ENCODE measurements around the gene ROR1. TPM values are rescaled to one million over a fixed set of nuclear protein-coding genes. Genes with fewer than 3 reads are reported as not detected.

The ROR1 gene
- polyA plus RNA-seq, 1 of the 3 experiments (the other 2 are of a cell fraction), result 4.0 TPM

DNA sequence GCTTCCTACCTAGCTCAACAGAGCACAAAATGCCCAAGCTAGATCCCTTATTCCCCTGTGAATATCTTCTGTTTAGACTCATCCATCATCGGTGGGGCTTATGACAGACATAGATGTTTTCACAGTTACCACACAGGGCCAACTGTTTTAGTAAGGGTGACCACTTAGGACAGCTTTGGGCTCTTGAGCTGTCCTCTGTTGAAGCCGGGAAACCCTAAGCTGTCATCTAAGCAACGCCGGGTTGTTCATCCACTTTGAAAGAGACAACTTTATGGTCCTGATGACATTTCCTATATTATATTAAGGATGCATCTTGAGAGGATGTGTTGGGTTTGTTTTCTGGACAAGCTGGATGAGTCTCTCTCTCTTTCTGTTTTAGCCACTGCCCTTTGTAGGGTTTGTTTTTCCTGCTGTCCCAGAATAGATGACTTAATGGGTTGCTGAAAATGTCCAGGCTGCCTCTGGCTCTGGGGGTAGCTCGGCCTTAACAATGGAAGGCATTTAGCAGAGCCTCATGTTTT, 319.1 kb downstream of the ROR1 start (continued):
- TF ChIP-seq TCF12 (IDR thresholded peaks at IDR 0.05), result peak; percentile 77
- TF ChIP-seq SIN3A (IDR thresholded peaks at IDR 0.05; ENCODE audit: borderline replicate concordance, low read depth, low read length), result no peak
- no peak for TF ChIP-seq ELF1 (IDR thresholded peaks at IDR 0.05)
- TF ChIP-seq JUND (IDR thresholded peaks at IDR 0.05), result no peak; the same call in 1 of the 2 replicates
- no peak for TF ChIP-seq RCOR1 (IDR thresholded peaks at IDR 0.05; ENCODE audit: low read length)
- TF ChIP-seq FOXJ3 (CRISPR knock-in tag; IDR thresholded peaks at IDR 0.05), result no peak
- TF ChIP-seq, protein P1, sequence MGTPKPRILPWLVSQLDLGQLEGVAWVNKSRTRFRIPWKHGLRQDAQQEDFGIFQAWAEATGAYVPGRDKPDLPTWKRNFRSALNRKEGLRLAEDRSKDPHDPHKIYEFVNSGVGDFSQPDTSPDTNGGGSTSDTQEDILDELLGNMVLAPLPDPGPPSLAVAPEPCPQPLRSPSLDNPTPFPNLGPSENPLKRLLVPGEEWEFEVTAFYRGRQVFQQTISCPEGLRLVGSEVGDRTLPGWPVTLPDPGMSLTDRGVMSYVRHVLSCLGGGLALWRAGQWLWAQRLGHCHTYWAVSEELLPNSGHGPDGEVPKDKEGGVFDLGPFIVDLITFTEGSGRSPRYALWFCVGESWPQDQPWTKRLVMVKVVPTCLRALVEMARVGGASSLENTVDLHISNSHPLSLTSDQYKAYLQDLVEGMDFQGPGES (IDR thresholded peaks at IDR 0.05; ENCODE audit: low read depth, low read length), result no peak
- TF ChIP-seq FOSL2 (IDR thresholded peaks at IDR 0.05; ENCODE audit: borderline replicate concordance, low read depth), result no peak
- no peak for TF ChIP-seq GATA2 (CRISPR knock-in tag; IDR thresholded peaks at IDR 0.05)
- TF ChIP-seq FOXM1 (IDR thresholded peaks at IDR 0.05; ENCODE audit: low read depth), result 0 out of 2 replicates have a peak, but pooled peaks have one; percentile 7
- 0 out of 2 replicates have a peak, but pooled peaks have one; percentile 39 for TF ChIP-seq TEAD4 (IDR thresholded peaks at IDR 0.05; ENCODE audit: borderline replicate concordance, insufficient read depth)

DNA sequence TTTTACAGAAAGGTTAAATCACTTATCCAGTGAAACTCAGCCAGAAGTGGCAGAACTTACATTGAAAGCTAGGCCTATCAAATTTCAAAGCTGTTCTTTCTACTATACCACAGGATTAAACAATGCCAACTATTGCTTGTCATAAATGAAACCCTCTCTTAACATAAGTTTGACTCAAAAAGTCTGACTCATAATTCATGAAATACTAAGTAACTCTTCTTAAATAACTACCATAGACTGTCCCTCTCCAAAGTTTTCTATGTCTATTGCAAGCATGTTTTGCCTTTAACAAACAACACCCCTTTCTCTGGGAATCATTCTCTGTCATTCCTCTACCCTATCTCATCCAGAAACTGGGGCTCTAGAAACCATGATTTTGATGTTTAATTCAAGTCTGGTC, 320.1 kb downstream of the ROR1 start:
- TF ChIP-seq, protein P2, sequence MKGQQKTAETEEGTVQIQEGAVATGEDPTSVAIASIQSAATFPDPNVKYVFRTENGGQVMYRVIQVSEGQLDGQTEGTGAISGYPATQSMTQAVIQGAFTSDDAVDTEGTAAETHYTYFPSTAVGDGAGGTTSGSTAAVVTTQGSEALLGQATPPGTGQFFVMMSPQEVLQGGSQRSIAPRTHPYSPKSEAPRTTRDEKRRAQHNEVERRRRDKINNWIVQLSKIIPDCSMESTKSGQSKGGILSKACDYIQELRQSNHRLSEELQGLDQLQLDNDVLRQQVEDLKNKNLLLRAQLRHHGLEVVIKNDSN (IDR thresholded peaks at IDR 0.05; ENCODE audit: borderline replicate concordance, low read depth), result no peak
- TF ChIP-seq, protein P1 (IDR thresholded peaks at IDR 0.05; ENCODE audit: low read depth, low read length), result no peak
- TF ChIP-seq NFIC (IDR thresholded peaks at IDR 0.05; ENCODE audit: borderline replicate concordance) (peak; percentile 65), EP300 (IDR thresholded peaks at IDR 0.05; ENCODE audit: borderline replicate concordance in 1 of 2, low read depth in 1 of 2, low read length in 1 of 2) (no peak), TCF12 (IDR thresholded peaks at IDR 0.05) (peak; percentile 57; the same call in 1 of the 2 replicates), RCOR1 (IDR thresholded peaks at IDR 0.05; ENCODE audit: low read length) (no peak), SMC3 (IDR thresholded peaks at IDR 0.05; ENCODE audit: low read depth, low read length) (no peak), TEAD4 (IDR thresholded peaks at IDR 0.05; ENCODE audit: borderline replicate concordance, insufficient read depth) (0 out of 2 replicates have a peak, but pooled peaks have one; percentile 30), FOSL2 (IDR thresholded peaks at IDR 0.05; ENCODE audit: borderline replicate concordance, low read depth) (peak; percentile 64), RFX5 (IDR thresholded peaks at IDR 0.05; ENCODE audit: low read length) (no peak), EZH2phosphoT487 (IDR thresholded peaks at IDR 0.05; ENCODE audit: borderline replicate concordance, low read depth) (no peak), JUND (IDR thresholded peaks at IDR 0.05) (peak; percentile 48)
- TF ChIP-seq, protein P3, sequence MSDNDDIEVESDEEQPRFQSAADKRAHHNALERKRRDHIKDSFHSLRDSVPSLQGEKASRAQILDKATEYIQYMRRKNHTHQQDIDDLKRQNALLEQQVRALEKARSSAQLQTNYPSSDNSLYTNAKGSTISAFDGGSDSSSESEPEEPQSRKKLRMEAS (IDR thresholded peaks at IDR 0.05; ENCODE audit: low read depth), result no peak
- TF ChIP-seq, protein P4, sequence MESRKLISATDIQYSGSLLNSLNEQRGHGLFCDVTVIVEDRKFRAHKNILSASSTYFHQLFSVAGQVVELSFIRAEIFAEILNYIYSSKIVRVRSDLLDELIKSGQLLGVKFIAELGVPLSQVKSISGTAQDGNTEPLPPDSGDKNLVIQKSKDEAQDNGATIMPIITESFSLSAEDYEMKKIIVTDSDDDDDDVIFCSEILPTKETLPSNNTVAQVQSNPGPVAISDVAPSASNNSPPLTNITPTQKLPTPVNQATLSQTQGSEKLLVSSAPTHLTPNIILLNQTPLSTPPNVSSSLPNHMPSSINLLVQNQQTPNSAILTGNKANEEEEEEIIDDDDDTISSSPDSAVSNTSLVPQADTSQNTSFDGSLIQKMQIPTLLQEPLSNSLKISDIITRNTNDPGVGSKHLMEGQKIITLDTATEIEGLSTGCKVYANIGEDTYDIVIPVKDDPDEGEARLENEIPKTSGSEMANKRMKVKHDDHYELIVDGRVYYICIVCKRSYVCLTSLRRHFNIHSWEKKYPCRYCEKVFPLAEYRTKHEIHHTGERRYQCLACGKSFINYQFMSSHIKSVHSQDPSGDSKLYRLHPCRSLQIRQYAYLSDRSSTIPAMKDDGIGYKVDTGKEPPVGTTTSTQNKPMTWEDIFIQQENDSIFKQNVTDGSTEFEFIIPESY (IDR thresholded peaks at IDR 0.05; ENCODE audit: borderline replicate concordance, low read depth), result no peak
- TF ChIP-seq, protein P5, sequence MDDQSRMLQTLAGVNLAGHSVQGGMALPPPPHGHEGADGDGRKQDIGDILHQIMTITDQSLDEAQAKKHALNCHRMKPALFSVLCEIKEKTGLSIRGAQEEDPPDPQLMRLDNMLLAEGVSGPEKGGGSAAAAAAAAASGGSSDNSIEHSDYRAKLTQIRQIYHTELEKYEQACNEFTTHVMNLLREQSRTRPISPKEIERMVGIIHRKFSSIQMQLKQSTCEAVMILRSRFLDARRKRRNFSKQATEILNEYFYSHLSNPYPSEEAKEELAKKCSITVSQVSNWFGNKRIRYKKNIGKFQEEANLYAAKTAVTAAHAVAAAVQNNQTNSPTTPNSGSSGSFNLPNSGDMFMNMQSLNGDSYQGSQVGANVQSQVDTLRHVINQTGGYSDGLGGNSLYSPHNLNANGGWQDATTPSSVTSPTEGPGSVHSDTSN (IDR thresholded peaks at IDR 0.05), result peak; percentile 47
- Histone ChIP-seq H2AFZ (ENCODE audit: low read depth) (no peak overlapping the region), H3K36me3 (replicated peaks in 1 of 2; ENCODE audit: control insufficient read depth in 1 of 2, insufficient read depth in 2 of 2, low read length in 1 of 2) (no peaks in the 10 kb centered on the region), H3K9me2 (no peaks in the 10 kb centered on the region), H3K4me2 (no peak overlapping the region; the same call in 1 of the 2 replicates), H3K79me2 (ENCODE audit: insufficient read depth) (no peaks in the 10 kb centered on the region), H3K27ac (ENCODE audit: low read depth in 2 of 2, low read length in 1 of 2) (peak overlapping the region; percentile 68 to 78; a peak in 2 of 4 replicates), H4K20me1 (ENCODE audit: insufficient read depth) (no peaks in the 10 kb centered on the region), H3K9ac (no peak overlapping the region), H3K4me1 (ENCODE audit: control insufficient read depth in 1 of 2, insufficient read depth in 2 of 2, low read depth in 1 of 2, low read length in 1 of 2) (peaks cover 11 to 15% of the 10 kb centered on the region in 2 experiments; a peak in 3 of 4 replicates), H3K27me3 (ENCODE audit: insufficient read depth) (no peaks in the 10 kb centered on the region), H3K4me3 (ENCODE audit: low read depth in 2 of 2, low read length in 1 of 2) (no peak overlapping the region), H3F3A (replicated peaks; ENCODE audit: insufficient read depth) (peaks cover 11% of the 10 kb centered on the region), H3K9me3 (no peaks in the 10 kb centered on the region)
- POLR2A ChIA-PET, result no interaction called here
- CTCF ChIA-PET, result interaction anchor here (1.0 to 1.5 kb wide), 4 partner anchors 14 to 402 kb away, joined by 3 read pairs; no protein-coding TSS in a partner anchor
- DNase-seq, result no peak
